Dendritic cell treated with granulocyte-macrophage colony-stimulating factor and Interleukin-4, amounts not matched to agents 40 ng/mL and 50 ng/mL, for 4 days (primary cell): ENCODE data around the gene CDK3.

Experiments
- H3K27ac Mint-ChIP-seq: one replicate; pipeline ENCODE4 v1.8.0; 2022; ENCODE audit warnings: mild to moderate bottlenecking, mixed read lengths
- H3K27me3 Mint-ChIP-seq: one replicate; pipeline ENCODE4 v1.8.0; 2022; ENCODE audit warnings: mild to moderate bottlenecking, mixed read lengths
- H3K36me3 Mint-ChIP-seq: one replicate; pipeline ENCODE4 v1.8.0; 2022; ENCODE audit warnings: low read depth, mixed read lengths
- H3K4me1 Mint-ChIP-seq: one replicate; pipeline ENCODE4 v1.8.0; 2022; ENCODE audit warnings: low read depth, mixed read lengths
- H3K4me3 Mint-ChIP-seq: one replicate; pipeline ENCODE4 v1.8.0; 2022; ENCODE audit warnings: mild to moderate bottlenecking, moderate library complexity, mixed read lengths
- H3K9me3 Mint-ChIP-seq: one replicate; pipeline ENCODE4 v1.8.0; 2022; ENCODE audit warnings: mixed read lengths
- intact Hi-C: fragments of 100-400 bp; cut with micrococcal nuclease; formaldehyde crosslinking; loops from one replicate; pipeline ENCODE4 v1.15.0; 2022

The CDK3 gene

DNA sequence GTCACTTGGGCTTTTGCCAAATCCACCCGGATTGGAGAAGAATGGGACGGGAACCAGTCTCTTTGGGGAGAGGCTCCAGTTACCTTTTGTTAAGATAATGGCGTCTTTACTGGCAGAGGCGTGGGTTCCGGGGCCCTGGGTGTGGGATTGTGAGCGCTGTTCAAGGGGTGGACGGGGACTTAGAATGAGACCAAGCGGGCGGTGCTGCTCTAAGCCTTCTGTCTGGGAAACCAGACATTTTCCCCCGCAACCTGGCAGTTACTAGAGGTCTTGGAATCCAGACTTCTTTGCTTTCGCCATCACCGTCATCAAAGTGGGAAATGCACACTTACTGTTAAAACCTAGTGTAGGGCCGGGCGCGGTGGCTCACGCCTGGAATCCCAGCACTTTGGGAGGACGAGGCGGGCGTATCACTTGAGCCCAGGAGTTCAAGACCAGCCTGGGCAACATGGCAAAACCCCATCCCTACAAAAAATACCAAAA, 20.9 kb upstream of the CDK3 start:
- intact Hi-C loops, result loop anchor here (1.0 to 2.0 kb wide), 2 partner anchors 38 to 75 kb away; partner anchors contain the start of genes FBF1 and MRPL38
- Mint-ChIP-seq H3K9me3 (no peaks in the 10 kb centered on the region), H3K36me3 (peaks cover 42% of the 10 kb centered on the region), H3K4me3 (peak overlapping the region; percentile 83), H3K27ac (peak overlapping the region; percentile 97), H3K27me3 (no peaks in the 10 kb centered on the region), H3K4me1 (peaks cover 59% of the 10 kb centered on the region)

DNA sequence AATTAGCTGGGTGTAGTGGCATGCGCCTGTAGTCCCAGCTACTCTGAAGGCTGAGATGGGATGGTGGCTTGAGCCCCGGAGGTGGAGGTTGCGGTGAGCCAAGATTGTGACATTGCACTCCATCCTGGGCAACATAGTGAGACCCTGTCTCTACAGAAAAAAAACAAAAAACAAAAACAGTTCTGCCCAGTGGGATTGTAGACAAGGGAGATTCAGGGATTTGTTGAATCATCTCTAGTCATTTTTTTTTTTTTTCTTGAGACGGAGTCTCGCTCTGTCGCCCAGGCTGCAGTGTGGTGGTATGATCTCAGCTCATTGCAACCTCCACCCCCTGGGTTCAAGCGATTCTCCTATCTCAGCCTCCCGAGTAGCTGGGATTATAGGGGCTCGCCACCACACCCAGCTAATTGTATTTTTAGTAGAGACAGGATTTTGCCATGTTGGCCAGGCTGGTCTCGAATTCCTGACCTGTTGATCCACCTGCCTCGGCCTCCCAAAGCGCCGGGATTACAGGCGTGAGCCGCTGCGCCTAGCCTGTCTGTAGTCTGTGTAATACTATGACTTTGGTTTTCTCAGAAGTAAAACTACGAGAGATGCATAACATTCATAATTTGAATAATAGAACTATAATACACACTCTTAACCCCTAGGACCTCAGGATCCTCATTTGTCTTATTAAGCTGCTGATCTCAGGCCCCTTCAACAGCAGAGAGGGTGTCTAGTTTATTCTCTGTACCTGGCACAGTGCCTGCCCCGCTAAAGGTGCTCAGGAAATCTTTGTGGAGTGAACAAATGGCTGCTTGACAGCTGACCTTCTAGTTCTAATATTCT, 20.3 kb upstream of the CDK3 start:
- Mint-ChIP-seq H3K36me3 (peaks cover 37% of the 10 kb centered on the region), H3K27ac (peak overlapping the region; percentile 97), H3K9me3 (no peaks in the 10 kb centered on the region), H3K4me1 (peaks cover 59% of the 10 kb centered on the region), H3K27me3 (no peaks in the 10 kb centered on the region), H3K4me3 (peak overlapping the region; percentile 83)
- intact Hi-C loops, result no loop called here

DNA sequence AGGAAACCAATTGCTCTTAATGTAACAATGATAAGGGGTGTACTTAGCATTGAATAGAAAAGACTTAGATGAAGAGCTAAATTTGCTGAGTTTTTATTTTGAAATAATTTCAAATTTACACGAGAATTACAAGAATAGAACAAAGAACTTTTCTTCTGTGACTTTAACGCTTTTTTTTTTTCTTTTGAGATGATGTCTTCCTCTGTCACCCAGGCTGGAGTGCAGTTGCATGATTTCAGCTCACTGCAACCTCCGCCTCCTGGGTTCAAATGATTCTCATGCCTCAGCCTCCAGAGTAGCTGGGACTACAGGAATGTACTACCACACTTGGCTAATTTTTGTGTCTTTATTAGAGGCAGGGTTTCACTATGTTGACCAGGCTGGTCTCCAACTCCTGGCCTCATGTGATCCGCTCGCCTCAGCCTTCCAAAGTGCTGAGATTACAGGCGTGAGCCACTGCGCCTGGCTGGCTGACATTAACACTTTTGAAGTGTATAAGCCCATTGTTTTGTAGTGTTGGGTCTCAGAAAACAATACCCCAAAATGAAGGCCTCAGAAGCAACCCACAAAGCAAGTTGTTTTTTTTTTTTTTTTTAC, 19.5 kb upstream of the CDK3 start:
- Mint-ChIP-seq H3K36me3 (peaks cover 34% of the 10 kb centered on the region), H3K9me3 (no peaks in the 10 kb centered on the region), H3K27me3 (no peaks in the 10 kb centered on the region), H3K4me1 (peaks cover 52% of the 10 kb centered on the region), H3K4me3 (no peak overlapping the region), H3K27ac (peak overlapping the region; percentile 97)
- intact Hi-C loops, result no loop called here

DNA sequence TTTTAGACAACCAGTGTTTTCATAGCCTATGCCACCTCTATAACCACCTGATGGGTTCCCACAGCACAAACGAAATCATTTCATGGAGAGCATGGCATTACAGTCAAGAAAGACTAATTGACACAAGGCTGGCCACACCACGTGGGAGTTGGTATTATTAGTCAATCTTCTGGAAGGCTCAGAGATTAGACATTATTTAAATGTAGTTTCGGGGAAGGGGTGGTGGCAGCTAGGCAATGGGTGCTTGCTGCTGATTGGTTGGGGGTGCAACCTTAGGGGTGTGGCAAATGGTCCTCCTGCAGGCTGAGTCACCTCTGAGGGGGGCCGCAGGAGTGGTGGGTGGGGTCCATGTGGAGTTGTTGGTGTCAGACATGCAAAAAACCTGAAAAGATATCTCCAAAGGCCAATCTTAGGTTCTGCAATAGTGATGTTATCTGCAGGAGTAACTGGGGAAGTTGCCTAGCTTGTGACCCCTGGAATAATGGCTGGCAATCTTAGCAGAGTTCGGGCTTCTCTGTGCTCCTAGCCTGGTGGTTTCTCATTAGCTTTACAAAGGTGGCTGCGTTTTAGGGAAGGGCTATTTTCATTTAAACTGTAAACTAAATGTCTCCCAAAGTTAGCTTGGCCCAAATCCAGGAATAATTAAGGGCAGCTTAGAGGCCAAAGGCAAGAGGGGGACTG, 17.0 kb upstream of the CDK3 start:
- Mint-ChIP-seq H3K4me1 (peaks cover 34% of the 10 kb centered on the region), H3K27ac (peak overlapping the region; percentile 30), H3K9me3 (no peaks in the 10 kb centered on the region), H3K36me3 (peaks cover 25% of the 10 kb centered on the region), H3K4me3 (no peak overlapping the region), H3K27me3 (no peaks in the 10 kb centered on the region)
- intact Hi-C loops, result no loop called here

DNA sequence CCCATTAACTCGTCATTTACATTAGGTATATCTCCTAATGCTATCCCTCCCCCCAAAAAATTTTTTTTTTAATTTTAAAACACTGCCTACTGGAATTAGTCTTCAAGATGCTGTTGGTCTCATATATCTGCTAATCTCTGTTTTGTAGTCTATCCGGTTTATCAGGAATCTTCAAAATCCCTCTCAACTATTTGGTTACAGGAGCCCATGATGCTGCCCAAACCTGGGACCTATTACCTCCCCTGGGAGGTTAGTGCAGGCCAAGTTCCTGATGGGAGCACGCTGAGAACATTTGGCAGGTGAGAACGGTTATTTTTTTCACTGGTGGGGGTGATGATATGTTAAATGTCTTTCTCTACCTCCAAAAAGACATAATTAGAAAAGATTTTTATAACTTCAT, 14.7 kb upstream of the CDK3 start:
- H3K4me1 Mint-ChIP-seq, result peaks cover 20% of the 10 kb centered on the region
- H3K27me3 Mint-ChIP-seq, result no peaks in the 10 kb centered on the region
- intact Hi-C loops, result no loop called here
- no peak overlapping the region for H3K27ac Mint-ChIP-seq
- H3K4me3 Mint-ChIP-seq, result no peak overlapping the region
- H3K36me3 Mint-ChIP-seq, result peaks cover 12% of the 10 kb centered on the region
- H3K9me3 Mint-ChIP-seq, result no peaks in the 10 kb centered on the region

DNA sequence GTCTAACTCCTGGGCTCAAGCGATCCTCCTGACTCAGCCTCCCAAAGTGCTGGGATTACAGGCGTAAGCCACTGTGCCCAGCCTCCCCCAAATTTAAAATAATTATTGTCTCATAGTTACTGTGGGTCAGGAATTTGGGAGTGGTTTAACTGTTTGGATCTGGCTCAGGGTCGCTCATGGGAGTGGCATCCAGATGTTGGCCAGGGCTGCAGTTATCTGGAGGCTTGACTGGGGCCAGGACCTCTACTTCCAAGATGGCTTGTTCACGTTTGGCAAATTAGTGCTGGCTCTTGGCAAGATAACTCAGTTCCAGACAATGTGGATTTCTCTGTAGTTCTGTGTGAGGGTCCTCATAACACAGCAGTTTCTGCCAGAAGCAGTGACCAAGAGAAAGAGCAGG, 13.6 kb upstream of the CDK3 start:
- Mint-ChIP-seq H3K9me3 (no peaks in the 10 kb centered on the region), H3K27ac (no peak overlapping the region), H3K27me3 (no peaks in the 10 kb centered on the region), H3K4me1 (peaks cover 21% of the 10 kb centered on the region), H3K4me3 (no peak overlapping the region), H3K36me3 (peaks cover 22% of the 10 kb centered on the region)
- intact Hi-C loops, result no loop called here

DNA sequence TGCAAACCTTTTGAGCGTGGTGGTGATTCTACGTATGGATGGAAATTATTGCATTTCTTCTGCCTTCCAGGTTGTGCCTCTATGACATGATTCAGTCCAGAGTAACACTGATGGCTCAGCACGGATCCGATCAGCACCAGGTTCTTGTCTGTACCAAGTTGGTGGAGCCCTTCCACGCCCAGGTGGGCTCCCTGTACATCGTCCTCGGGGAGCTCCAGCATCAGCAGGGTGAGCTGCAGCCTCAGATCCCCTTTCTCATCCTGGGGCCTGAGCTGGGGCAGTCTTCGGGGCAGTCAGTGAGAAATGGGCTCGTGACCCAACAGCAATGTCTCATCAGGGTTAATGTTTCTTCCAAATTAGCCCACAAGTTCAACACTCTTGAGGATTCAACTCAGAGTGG, 9.3 kb upstream of the CDK3 start:
- H3K27me3 Mint-ChIP-seq, result no peaks in the 10 kb centered on the region
- peaks cover 18% of the 10 kb centered on the region for H3K4me1 Mint-ChIP-seq
- H3K36me3 Mint-ChIP-seq, result peaks cover 52% of the 10 kb centered on the region
- peak overlapping the region; percentile 30 for H3K27ac Mint-ChIP-seq
- intact Hi-C loops, result no loop called here
- no peaks in the 10 kb centered on the region for H3K9me3 Mint-ChIP-seq
- H3K4me3 Mint-ChIP-seq, result no peak overlapping the region

DNA sequence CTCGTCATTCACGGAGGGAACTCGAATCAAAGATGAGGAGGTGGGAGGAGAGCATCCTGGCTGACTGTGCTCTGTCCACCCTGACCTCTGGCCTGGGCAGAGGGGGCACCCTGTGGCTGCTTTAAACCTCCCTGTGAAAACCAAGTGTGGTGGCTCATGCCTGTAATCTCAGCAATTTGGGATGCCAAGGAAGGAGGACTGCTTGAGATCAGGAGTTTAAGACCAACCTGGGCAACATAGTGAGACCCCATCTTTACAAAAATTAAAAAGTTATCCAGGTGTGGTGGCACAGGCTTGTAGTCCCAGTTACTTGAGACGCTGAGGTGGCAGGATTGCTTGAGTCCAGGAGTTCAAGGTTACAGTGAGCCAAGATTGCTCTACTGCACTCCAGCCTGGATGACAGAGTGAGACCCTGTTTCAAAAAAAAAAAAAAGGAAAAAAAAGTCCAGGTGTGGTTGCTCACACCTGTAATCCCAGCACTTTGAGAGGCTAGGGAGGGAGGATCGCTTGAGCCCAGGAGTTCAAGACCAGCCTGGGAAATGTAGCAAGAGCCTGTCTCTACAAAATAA, 5.8 kb upstream of the CDK3 start:
- Mint-ChIP-seq H3K27me3 (no peaks in the 10 kb centered on the region), H3K27ac (no peak overlapping the region), H3K9me3 (no peaks in the 10 kb centered on the region), H3K4me3 (no peak overlapping the region), H3K4me1 (peaks cover 38% of the 10 kb centered on the region), H3K36me3 (peaks cover 46% of the 10 kb centered on the region)
- intact Hi-C loops, result no loop called here

DNA sequence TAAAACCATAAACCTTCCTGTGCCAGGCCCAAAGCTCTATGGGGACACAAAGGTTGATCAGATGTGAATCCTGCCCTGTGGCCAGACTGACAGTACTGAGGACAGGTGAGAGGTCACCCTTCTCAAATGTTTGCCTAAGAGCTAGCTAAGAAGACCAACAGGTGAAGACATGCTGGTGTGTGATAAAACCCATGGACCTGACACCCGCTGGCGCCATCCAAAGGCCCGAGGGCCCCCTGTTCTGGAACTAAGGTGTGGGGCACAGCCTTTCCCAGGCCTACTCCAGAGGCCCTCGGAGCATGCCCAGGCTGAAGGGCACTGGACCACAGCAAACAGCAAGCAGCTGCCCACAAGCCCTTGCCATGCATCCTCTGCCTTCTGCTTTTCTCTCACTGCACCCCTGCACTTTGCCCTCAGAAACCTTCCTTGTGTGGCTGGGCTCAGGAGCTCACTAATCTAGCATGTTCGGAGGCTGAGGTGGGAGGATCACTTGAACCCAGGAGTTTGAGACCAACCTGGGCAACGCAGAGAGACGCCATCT, 5.2 kb upstream of the CDK3 start:
- Mint-ChIP-seq H3K4me3 (no peak overlapping the region), H3K9me3 (no peaks in the 10 kb centered on the region), H3K27me3 (no peaks in the 10 kb centered on the region), H3K36me3 (peaks cover 46% of the 10 kb centered on the region), H3K4me1 (peaks cover 38% of the 10 kb centered on the region), H3K27ac (no peak overlapping the region)
- intact Hi-C loops, result no loop called here

DNA sequence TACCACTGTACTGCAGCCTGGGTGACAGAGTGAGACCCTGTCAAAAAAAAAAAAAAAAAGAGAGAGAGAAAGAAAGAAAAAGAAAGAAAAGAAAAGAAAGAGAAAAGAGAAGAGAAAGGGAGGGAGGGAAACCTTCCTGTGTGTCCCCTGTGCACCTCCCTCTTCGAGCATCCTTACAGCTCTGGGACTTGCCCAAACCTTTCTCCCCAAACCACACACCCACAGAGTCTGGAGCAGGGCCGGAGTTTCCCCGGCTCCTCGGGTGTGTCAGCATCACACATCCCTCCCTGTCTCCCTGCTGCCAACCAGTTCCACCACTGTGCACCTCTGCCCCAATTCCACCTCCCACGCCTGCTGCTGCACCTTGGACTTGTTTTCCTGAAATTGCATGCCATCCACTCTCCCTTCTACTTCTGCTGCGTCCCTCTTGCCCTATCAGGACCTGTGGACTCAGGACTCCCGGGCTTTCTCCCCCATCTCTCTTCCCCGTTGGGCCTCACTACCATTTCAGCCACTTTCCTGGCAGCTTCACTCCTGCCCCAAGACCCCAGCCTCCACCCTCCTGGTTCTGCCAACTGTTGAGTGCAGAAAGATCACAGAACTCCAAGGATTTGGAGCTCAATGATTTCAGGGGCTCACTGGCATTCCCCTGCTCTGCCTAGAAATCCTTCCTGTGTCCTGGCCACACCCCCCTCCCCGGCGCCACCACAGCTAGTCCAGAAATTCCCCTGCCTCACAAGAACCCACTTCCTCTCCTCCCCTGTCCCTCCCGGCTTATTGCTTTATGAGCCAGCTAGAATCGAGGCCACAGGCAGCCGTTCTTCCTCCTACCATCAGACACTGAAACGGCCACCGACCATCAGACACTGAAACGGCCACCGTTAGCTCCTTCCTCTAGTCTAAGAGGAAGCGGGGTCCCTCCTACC, 3.7 kb upstream of the CDK3 start:
- H3K4me1 Mint-ChIP-seq, result peaks cover 31% of the 10 kb centered on the region
- peaks cover 48% of the 10 kb centered on the region for H3K36me3 Mint-ChIP-seq
- intact Hi-C loops, result no loop called here
- H3K9me3 Mint-ChIP-seq, result no peaks in the 10 kb centered on the region
- H3K27ac Mint-ChIP-seq, result peak overlapping the region; percentile 90
- peak overlapping the region; percentile 73 for H3K4me3 Mint-ChIP-seq
- H3K27me3 Mint-ChIP-seq, result no peaks in the 10 kb centered on the region

DNA sequence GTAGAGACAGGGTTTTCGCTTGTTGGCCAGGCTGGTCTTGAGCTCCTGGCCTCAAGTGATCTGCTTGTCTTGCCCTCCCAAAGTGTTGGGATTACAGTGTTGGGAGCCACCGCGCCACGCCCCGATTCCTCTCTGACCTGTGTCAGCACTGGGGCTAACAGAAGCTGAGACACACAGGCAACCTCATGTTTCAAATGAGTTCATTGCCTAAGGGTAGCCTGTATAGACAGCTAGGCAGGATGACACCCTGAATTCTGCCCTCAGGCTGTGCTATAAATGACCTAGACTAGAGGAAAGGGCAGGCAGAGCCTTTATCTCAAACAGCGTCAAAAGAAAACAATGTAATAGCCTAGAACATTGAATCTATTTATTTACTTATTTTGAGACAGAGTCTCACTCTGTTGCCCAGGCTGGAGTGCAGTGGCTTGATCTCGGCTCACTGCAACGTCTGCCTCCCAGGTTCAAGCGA, 2.3 kb upstream of the CDK3 start:
- Mint-ChIP-seq H3K36me3 (peaks cover 48% of the 10 kb centered on the region), H3K27me3 (no peaks in the 10 kb centered on the region), H3K9me3 (no peaks in the 10 kb centered on the region), H3K4me3 (no peak overlapping the region), H3K4me1 (peaks cover 28% of the 10 kb centered on the region), H3K27ac (peak overlapping the region; percentile 90)
- intact Hi-C loops, result no loop called here

DNA sequence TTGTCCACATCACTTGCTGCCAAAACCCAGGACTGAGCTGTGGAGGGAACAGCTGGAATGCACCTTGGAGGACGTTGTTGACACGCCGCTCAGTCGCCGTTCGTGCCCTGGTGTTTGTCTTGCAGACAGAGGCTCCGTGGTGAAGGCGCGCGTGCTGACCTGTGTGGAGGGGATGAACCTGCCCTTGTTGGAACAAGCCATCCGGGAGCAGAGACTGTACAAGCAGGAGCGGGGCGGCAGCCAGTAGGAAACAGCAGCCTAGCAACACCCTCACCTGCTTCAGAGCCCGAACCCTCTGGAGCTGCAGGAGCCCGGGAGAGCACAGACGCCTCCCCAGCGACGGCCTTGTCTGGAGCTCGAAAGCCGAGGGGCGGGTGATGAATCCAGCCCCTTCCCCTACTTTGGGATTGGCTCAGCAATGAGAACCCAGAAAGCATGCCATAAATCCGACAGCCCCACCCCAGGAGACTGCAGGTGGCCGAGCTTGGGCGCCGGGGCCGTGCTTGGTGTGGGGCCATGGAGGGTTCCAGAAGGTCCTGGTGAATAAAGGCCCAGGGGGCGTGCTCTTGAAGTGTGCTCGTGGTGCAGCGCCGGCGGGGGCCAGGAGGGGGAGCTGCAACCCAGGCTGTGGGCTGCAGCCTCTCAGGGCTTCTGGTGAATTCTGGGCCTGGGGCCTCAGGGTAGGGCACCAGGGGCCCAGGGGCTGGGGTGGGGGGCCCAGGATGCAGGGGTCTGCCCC, 470 bp upstream of the CDK3 start:
- intact Hi-C loops, result no loop called here
- Mint-ChIP-seq H3K27ac (no peak overlapping the region), H3K9me3 (no peaks in the 10 kb centered on the region), H3K4me3 (no peak overlapping the region), H3K4me1 (peaks cover 29% of the 10 kb centered on the region), H3K27me3 (no peaks in the 10 kb centered on the region), H3K36me3 (peaks cover 49% of the 10 kb centered on the region)
